HG02763 (cell line): ENCODE results near the gene ADSL.

ENCODE experiments used
- ATAC-seq: cut with Tn5 transposase; IDR thresholded peaks from one replicate; pipeline ENCODE4 v1.9.1; 2021; ENCODE audit warnings: mild to moderate bottlenecking, moderate library complexity; ENCODE audit not compliant: unreplicated experiment

Gene ADSL

GRCh38 chr22:40326905-40327735 lies 19.2 kb upstream of the ADSL start:
- ATAC-seq, result no peak

DNA sequence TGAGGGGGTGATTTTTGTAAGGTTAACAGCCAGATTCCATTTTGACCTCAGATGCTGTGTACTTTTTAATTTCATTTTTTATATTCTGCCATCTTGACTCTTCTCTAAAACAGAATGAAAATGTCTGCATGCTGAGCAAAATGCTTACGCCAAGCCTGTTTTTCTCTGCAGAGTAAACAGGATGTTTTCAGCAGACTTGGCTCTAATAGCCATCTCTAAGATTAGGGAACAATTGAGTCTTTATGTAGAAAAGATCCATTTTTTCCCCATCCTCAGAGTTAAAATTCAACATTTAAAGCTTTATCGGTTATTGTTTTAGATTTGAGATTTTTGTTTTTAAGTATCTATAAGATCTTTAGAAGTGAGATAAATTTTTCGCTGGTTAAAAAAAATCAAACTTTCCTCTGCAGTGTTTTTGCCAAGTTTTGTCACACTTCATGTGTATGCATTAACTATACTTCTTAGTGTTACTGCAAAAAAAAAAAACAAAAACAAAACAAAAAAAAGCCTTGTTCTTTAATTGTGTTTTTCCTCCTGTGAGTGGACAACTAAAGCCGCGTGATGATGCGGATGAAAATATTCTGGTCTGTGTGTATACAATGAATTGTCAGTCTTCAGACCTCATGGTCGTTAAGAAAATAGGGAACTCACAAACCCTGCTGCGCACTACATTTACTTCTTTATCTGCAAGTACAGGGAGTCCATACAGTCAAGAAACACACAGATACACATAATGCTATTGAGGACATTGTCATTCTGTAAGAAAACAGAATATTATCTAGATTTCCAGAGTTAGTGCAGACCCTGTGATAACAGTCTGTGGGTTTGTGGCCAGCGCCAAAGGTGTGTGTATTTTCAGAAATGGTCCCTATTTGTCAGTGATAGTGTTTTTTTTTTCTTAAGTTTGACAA lies 17.5 kb upstream of the ADSL start:
- ATAC-seq, result no peak

GRCh38 chr22:40329466-40329865 lies 16.8 kb upstream of the ADSL start:
- ATAC-seq, result no peak

GRCh38 chr22:40330086-40330485 lies 16.2 kb upstream of the ADSL start:
- no peak for ATAC-seq

GRCh38 chr22:40330615-40331014 lies 15.7 kb upstream of the ADSL start:
- no peak for ATAC-seq

GRCh38 chr22:40331706-40332105 lies 14.6 kb upstream of the ADSL start:
- no peak for ATAC-seq

DNA sequence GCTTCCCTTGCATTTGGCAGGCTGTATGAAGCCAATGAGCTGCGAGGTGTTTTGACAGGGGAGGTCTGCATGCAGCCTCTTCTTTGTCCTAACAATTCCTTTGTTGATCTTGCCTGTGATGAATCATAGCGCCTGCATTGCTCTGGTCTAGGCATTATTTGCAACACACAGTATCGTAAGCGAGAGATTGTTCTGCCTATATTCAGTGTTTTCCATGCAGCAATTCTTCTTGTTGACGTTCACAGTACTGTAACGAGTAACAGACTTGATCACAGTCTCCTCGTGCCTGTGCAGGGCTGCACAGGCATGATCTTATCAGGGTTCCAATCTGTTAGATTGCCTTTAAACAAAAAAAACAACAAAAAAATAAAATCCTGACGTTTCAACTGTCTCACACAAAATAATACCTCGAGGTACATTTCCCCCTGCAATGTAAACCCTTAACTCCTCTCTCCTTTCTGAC lies 13.9 kb upstream of the ADSL start:
- ATAC-seq, result no peak

DNA sequence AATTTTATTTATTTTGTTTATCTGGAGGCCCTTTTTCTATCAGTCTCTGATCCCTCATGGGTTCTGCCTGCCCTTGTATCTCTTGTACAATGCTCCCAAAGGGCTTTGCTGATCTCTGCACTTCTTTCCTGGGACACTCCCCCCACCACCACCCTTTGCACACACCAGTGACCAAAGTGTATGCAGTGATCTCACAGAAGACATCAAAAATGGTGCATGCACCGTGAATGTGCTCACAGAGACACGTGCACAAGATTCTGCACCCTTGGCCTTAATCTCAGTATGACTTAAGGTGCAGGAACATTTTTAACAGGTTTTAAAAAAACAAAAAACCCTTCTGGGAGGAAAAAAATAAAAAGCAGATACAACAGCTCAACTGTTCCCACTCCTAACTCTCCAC lies 12.2 kb upstream of the ADSL start:
- no peak for ATAC-seq

DNA sequence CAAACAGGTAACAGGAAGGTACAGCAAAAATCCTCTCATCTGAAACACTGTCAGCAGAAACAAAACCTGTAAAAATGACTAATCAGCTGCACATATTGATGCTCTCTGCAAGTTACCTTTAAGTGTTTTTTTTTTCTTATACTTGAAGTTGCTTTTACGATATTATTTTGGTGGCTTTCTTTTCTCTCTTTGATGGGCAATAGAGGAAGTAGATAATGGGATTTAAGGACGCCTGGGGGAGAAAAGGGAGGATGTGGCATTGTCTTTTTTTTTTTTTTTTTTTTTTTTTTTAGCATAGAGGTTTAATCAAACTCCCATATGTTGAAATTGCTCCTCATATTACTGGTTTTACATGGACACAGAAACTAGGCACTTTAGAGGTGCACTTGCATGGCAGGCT lies 11.4 kb upstream of the ADSL start:
- no peak for ATAC-seq

- no peak for ATAC-seq
Measured at GRCh38 chr22:40335358-40335757, 10.9 kb upstream of the ADSL start.

GRCh38 chr22:40340044-40340443 lies 6.3 kb upstream of the ADSL start:
- ATAC-seq, result no peak

GRCh38 chr22:40341604-40342003 lies 4.7 kb upstream of the ADSL start:
- ATAC-seq, result no peak

GRCh38 chr22:40342521-40342920 lies 3.8 kb upstream of the ADSL start:
- no peak for ATAC-seq

DNA sequence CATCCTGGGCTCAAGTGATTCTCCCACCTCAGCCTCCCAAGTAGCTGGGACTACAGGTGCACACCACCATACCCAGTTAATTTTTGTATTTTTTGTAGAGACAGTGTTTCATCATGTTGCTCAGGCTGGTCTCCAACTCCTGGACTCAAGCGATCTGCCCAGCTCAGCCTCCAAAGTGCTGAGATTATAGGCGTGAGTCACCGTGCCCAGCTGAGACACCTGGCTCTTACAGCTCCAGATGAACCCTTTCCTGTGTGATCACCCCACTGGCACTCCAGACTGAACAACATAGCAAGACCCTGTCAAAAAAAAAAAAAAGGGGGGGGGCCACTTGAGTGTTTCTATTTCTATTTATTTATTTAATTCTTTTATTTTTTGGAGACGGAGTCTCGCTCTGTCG lies 1.0 kb upstream of the ADSL start:
- no peak for ATAC-seq

DNA sequence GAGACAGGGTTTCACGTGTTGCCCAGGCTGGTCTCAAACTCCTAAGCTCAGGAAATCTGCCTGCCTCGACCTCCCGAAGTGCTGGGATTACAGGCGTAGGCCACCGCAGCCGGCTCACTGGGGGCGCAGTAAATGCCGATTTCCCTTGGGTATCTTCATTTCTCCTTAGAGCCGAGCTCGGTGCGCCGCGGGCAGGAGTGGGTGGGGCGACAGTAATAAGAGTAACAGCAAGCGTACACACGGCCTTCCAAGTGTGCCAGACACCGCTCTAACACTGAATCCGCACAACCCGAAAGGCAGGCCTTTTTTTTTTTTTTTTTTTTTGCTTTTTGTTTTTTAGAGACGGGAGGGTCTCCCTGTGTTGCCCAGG lies 500 bp upstream of the ADSL start:
- ATAC-seq, result no peak

DNA sequence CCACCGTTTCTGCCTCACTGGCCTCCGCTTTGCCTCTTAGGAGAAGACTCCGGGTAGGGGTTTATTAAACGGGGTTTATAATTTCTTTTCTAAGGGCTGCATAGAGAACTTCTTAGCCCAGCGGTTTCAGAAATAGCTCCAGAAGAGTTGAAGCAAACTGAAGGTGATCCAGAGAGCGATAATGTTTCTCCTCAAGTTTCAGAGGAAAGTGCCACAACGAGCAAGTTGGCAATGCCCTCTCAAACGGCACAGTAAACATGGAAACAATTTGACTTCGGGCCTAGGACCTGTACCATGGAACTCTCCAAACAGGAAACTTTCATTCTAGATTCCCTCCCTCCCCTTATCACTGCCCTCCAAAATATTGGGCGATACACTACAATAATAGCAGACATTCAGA lies 1.0 kb downstream of the ADSL start:
- no peak for ATAC-seq

DNA sequence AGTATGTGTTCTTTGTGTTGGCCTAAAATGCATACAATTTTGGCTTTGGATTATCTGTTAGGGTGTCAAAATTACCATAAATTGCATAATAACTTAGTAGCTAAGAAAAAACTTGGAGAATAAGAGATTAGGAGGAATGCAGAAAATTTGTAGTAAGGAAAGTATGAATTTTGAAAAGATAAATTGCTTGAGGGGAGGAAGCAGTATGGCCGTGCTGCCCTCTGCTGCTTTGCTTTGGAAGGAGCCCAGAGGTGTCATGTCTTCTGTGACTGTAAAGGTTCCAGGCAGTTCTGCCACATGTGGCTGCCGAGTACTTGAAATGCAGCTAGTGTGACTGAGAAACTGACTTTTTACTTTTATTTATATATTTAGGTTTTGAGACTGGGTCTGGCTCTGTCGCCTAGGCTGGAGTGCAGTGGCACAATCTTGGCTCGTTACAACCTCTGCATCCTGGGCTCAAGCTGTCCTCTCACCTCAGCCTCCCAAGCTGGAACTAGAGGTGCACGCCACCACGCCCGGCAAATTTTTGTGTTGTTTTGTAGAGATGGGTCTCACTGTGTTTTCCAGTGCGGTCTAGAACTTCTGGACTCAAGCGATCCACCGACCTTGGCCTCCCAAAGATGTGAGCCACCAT lies 1.8 kb downstream of the ADSL start:
- ATAC-seq, result no peak

DNA sequence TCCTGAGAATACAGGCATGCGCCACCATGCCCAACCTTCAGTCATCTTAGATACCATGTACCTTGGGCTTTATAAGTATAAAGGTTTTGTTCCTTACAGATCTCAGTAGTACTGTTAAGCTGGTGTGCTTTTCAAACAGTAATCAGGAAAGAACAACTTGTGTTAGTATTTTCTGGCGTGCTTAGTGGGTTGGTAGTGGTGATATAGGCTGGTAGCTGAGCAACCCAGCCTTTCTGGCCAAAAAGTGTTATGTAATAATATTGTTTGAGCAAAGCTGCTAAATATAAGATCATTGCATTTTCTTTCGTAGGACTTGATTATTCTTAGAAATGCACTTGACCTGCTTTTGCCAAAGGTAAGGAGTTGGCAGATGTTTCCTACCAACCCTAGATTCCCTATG lies 6.5 kb downstream of the ADSL start:
- no peak for ATAC-seq

DNA sequence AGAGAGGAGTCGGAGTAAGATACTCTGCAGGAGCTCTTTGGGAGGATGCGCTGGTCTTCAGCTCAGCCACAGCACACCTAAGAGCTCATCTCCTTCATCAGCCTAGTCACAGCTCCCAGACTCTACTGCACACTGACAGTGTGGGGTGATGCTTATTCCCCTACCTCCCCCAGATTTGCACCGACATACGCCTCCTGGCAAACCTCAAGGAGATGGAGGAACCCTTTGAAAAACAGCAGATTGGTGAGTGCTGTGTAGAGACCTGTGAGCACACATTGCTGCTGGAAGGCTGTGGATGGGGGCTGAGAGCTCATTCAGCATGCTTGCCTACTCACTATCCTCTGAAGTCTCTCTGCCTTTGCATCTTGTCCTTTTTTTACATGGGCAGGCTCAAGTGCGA lies 14.8 kb downstream of the ADSL start:
- ATAC-seq, result no peak

- ATAC-seq, result no peak
Measured at GRCh38 chr22:40363059-40363458, 16.8 kb downstream of the ADSL start.

GRCh38 chr22:40364431-40364830 lies 18.1 kb downstream of the ADSL start:
- no peak for ATAC-seq

DNA sequence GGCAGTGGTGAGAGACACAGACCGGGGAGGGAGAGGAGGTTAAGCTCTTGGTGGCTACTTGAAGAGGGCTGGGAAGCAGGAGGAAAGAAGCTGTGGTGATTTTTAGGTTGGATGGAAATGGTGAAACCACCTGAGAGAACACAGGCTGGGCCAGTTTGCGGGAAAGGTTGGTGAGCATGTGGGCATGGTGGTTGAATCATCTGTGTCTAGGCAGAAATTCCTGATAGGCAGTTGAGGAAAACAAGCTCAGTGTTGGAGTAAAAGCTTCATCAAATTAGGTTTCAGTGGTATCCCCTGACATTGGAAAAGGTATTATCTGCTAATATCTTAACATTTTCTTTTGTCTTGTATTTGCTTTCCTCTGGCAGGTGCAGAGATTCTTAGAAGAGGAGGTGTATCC lies 19.8 kb downstream of the ADSL start:
- no peak for ATAC-seq
